GDM1 (cell line): ENCODE results near the gene PCDH12.

Source experiments
- DNase-seq: peaks from one replicate; lab custom pipeline; 2025; lab: John Stamatoyannopoulos, UW

Gene PCDH12

GRCh38 chr5:141958113-141958512 is at the start of gene PCDH12:
PCDH12 (minus strand) TSS chr5:141958202; CDS start chr5:141957851, 351 bp downstream.
- DNase-seq = peak; percentile 22

GRCh38 chr5:142007237-142007544 is 49.2 kb upstream of the PCDH12 start:
- no peak for DNase-seq

- peak; percentile 6 for DNase-seq
These were observed 48.6 kb upstream of the PCDH12 start for GRCh38 chr5:142006363-142007236.

- no peak for DNase-seq
These were observed 45.3 kb upstream of the PCDH12 start for GRCh38 chr5:142003266-142003800.

- no peak for DNase-seq
These were observed 42.9 kb upstream of the PCDH12 start for GRCh38 chr5:142000704-142001484.

- no peak for DNase-seq
These were observed 42.2 kb upstream of the PCDH12 start for GRCh38 chr5:142000173-142000572.

GRCh38 chr5:141997358-141997960 is 39.5 kb upstream of the PCDH12 start:
- DNase-seq = no peak

GRCh38 chr5:141995656-141996055 is 37.7 kb upstream of the PCDH12 start:
- no peak for DNase-seq

- DNase-seq = no peak
These were observed 36.6 kb upstream of the PCDH12 start for GRCh38 chr5:141994511-141995136.

GRCh38 chr5:141992349-141992963 is 34.5 kb upstream of the PCDH12 start:
- peak; percentile 9 for DNase-seq

GRCh38 chr5:141989720-141990119 is 31.7 kb upstream of the PCDH12 start:
- no peak for DNase-seq

- DNase-seq = no peak
These were observed 28.1 kb upstream of the PCDH12 start for GRCh38 chr5:141986072-141986471.

GRCh38 chr5:141982626-141983025 is 24.6 kb upstream of the PCDH12 start:
- no peak for DNase-seq

GRCh38 chr5:141978389-141978788 is 20.4 kb upstream of the PCDH12 start:
- no peak for DNase-seq

- no peak for DNase-seq
These were observed 18.2 kb upstream of the PCDH12 start for GRCh38 chr5:141976176-141976575.

- DNase-seq = no peak
These were observed 16.0 kb upstream of the PCDH12 start for GRCh38 chr5:141973871-141974595.

GRCh38 chr5:141969783-141970771 is 12.1 kb upstream of the PCDH12 start:
- peak; percentile 10 for DNase-seq

- peak; percentile 97 for DNase-seq
These were observed 11.1 kb upstream of the PCDH12 start, which contains the start of gene RNF14 for GRCh38 chr5:141968914-141969608. RNF14 (plus strand) TSS chr5:141969105; CDS start chr5:141973589, 4,484 bp downstream.

- no peak for DNase-seq
These were observed 8.9 kb upstream of the PCDH12 start for GRCh38 chr5:141966963-141967333.
